GM12872 (cell line): ENCODE data around the gene MAP3K7.

ENCODE experiments used
- CTCF ChIP-seq: IDR thresholded peaks from 3 replicates; pipeline ENCODE4 v1.5.1; 2011; ENCODE audit warnings: low read depth, mild to moderate bottlenecking, low read length, moderate library complexity; ENCODE audit not compliant: insufficient read depth

The MAP3K7 gene

GRCh38 chr6:90610301-90610750, 23.5 kb upstream of the MAP3K7 start:
- TF ChIP-seq CTCF, result no peak

DNA sequence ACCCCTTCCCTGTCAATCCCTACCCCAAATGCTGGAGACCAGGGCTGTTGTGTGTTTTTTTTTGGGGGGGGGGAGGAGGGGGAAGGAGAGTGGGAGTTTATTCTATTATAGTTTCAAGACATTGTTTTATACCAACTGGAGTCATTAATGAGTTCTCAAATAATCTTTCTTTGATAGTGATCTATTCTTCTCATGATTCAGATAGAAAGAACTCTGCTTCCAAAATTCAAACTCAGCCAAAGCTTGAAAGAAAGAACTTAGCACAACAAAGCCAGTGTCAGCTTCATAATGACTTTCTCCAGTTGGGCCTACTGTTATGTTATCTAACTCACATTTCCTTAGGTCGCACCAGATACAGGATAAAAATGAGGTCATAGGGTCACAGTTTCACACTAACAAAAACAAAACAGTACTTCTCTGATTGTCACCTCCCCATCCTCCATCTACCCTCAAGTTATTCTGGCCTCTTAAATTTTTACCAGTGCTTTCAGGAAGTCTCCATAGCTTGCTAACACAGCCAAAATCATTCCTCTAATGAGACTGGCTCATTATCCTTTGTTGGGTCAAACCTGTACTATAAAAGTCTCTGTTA, 19.0 kb upstream of the MAP3K7 start:
- no peak for TF ChIP-seq CTCF

DNA sequence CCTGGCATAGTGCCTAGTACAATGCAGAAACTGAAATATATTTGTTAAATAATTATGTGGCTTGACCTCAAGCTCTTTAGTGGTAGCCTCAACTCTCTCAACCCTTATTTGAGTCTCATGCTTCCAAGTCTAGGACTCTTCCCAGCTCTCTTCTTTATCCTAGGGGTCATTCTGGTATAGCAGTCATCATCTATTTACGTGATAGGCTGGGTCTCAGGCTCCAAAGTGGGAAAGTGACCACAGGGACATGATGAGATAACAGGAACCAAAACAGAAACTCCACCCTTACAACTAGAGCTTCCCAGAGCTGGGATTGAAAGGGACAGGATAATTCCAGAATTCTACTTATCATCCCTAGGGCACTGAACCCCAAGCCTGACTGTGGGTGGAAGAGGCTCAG, 17.7 kb upstream of the MAP3K7 start:
- TF ChIP-seq CTCF, result no peak

GRCh38 chr6:90599151-90599550, 12.3 kb upstream of the MAP3K7 start:
- no peak for TF ChIP-seq CTCF

DNA sequence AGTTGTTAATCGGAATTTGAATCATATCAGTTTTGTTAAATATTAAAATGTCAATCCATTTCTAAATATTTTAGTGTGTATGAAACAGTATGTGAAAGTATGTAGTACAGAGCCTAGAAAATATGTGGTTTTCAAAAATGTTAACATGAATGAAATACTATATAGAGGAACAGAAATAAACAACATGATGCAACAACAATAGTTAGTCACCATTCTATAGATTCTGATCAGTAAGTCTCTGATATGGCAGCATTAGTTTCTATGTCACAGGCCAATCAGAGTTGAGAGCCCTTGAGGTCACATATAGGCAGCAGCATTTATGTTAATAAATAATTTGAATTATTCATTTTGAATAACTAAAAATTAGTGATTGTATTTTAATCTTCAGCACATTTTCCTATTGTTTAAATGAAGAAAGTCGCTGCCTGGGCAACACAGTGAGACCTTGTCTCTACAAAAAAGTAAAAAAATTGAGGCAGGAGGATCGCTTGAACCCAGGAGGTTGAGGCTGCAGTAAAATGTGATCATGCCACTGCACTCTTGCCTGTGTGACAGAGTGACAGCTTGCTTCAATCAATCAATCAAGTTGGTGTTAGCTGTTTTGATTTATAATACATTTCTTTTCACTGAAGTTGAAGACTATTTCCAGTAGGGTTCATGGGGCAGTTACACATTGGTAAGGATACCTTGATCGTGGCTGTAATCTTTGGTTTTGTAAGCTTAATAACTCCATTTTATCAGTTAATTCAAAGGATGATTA, 11.5 kb upstream of the MAP3K7 start:
- TF ChIP-seq CTCF, result no peak

DNA sequence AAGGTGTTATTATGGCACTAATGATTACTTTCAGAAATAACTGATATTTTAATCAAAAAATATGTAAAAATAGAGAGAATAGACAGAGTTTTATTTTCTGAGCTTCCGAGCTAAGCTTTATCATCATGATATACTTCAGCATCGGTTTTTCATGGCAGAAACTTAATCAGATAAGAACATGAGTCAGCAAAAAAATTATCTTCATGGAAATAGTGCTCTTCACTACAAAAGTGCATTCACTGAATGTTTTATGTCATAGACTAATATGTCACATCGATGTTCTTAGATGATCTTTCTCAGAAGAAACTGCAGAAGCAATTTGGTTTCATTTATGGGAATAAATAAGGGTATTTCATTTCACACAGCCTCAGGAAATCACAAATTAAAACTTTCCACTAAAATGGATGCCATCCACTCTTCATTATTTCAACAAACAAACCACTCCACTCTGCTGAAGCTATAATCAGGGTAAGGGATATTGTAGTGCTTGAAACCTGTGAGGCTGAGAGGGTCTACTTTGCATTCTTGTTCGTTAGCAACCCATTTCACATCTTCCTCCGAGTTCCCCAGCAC, 10.2 kb upstream of the MAP3K7 start:
- no peak for TF ChIP-seq CTCF

DNA sequence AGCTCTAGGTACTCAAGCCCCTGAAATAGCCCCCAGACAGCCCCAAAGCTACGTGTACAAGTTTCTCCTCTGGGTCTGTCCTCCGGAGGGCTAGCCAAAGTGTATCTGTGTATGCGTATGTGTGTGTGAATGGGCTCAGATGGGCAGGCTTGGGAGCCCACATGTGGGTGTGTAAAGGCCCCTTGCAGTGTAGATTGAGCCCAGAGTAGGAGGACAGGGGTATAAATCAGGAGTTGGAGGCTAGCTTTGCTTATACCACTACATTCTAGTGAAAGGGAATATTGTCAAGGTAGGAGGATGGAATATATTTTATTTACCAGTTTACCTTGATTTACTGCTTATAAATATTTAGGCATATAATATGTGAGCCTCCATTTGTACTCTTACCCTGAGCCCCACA, 9.0 kb upstream of the MAP3K7 start:
- no peak for TF ChIP-seq CTCF
